ENCODE measurements around the gene FBN3.
"Not testable (repeated sequence)": the region's sequence is repeated elsewhere in the genome, so short reads cannot be mapped to it uniquely, and the experiment has no call there.

Gene FBN3

GRCh38 chr19:8120636-8121480, 28.5 kb downstream of the FBN3 start:
- no peak for DNase-seq

GRCh38 chr19:8117991-8118390, 31.4 kb downstream of the FBN3 start:
- no peak for DNase-seq

- no peak for DNase-seq
Observed at GRCh38 chr19:8116437-8117293, 32.7 kb downstream of the FBN3 start.

- no peak for DNase-seq
Observed at GRCh38 chr19:8115805-8116396, 33.5 kb downstream of the FBN3 start.

- DNase-seq = no peak
Observed at GRCh38 chr19:8113017-8113416, 36.4 kb downstream of the FBN3 start.

GRCh38 chr19:8111376-8111775, 38.0 kb downstream of the FBN3 start:
- DNase-seq = no peak

- no peak for DNase-seq
Observed at GRCh38 chr19:8110931-8111330, 38.5 kb downstream of the FBN3 start.

- no peak for DNase-seq
Observed at GRCh38 chr19:8109890-8110662, 39.3 kb downstream of the FBN3 start.

GRCh38 chr19:8109455-8109854, 39.9 kb downstream of the FBN3 start:
- no peak for DNase-seq

- DNase-seq = no peak
Observed at GRCh38 chr19:8108560-8109445, 40.6 kb downstream of the FBN3 start.

GRCh38 chr19:8107301-8107903, 42.0 kb downstream of the FBN3 start:
- no peak for DNase-seq

GRCh38 chr19:8105471-8105870, 43.9 kb downstream of the FBN3 start:
- DNase-seq = no peak

GRCh38 chr19:8101910-8102309, 47.5 kb downstream of the FBN3 start:
- DNase-seq = not testable (repeated sequence)

GRCh38 chr19:8101311-8101710, 48.1 kb downstream of the FBN3 start:
- DNase-seq = no peak

GRCh38 chr19:8097681-8098567, 51.5 kb downstream of the FBN3 start:
- no peak for DNase-seq

- no peak for DNase-seq
Observed at GRCh38 chr19:8097198-8097597, 52.2 kb downstream of the FBN3 start.

- DNase-seq = no peak
Observed at GRCh38 chr19:8096071-8096470, 53.3 kb downstream of the FBN3 start.

- DNase-seq = no peak
Observed at GRCh38 chr19:8095354-8095886, 54.0 kb downstream of the FBN3 start.

GRCh38 chr19:8094336-8094735, 55.1 kb downstream of the FBN3 start:
- DNase-seq = no peak
